ENCODE measurements around the gene CDH23. TPM values are rescaled to one million over a fixed set of nuclear protein-coding genes. Genes with fewer than 3 reads are reported as not detected.

The CDH23 gene
- total and polyA plus RNA-seq, 9 of the 15 experiments (the other 6 are each of a cell fraction or from before 2014, with no cell fraction given): 0.18 to 1.2 (median 0.47) TPM

GRCh38 chr10:71402005-71402404 is 5.3 kb downstream of the CDH23 start (continued):
- TF ChIP-seq ESRRB (CRISPR knock-in tag; IDR thresholded peaks at IDR 0.05; ENCODE audit: borderline replicate concordance) (no peak), ZNF586 (CRISPR knock-in tag; conservative IDR thresholded peaks at IDR 0.05) (no peak), KDM5B (IDR thresholded peaks at IDR 0.05; ENCODE audit: insufficient replicate concordance, low read depth, low read length) (no peak)

- 3% methylated on average over 13 of the region's 13 CpGs for WGBS (ENCODE audit: insufficient coverage, low coverage, missing lambda C conversion rate)
- H3K27me3 ChIP-seq (ENCODE audit: control insufficient read depth in 2 of 2, insufficient read depth in 2 of 2, low read length in 2 of 2): peaks cover 38 to 71% of the 10 kb centered on the region in 2 experiments
- FAIRE-seq (no peak), ATAC-seq (no peak), DNase-seq (ENCODE audit: extremely low read depth in 1 of 4, low spot score in 3 of 4) (no peak)
- H2AFZ ChIP-seq (ENCODE audit: low read depth, low read length): no peak overlapping the region
- H3K36me3 ChIP-seq (ENCODE audit: control insufficient read depth, insufficient read depth, low read length): no peaks in the 10 kb centered on the region
- H3K9me1 ChIP-seq (ENCODE audit: control insufficient read depth, insufficient read depth, low read length): no peaks in the 10 kb centered on the region
- no TSS peak for BruUV-seq (replicated peaks)
- no peak overlapping the region for H3K9ac ChIP-seq (ENCODE audit: insufficient read depth in 1 of 2, low read depth in 2 of 2, low read length in 2 of 2)
- intact Hi-C loops (cut with micrococcal nuclease): no loop called here
- H3K4me2 ChIP-seq (ENCODE audit: insufficient read depth, low read length): no peak overlapping the region
- no peak overlapping the region for H3K4me3 ChIP-seq
- no peaks in the 10 kb centered on the region for H3K9me3 ChIP-seq (replicated peaks; ENCODE audit: control insufficient read depth, insufficient read depth, low read depth, low read length)
- ChIA-PET CTCF (ENCODE audit: low intra/inter-chr PET ratio) (interaction anchor here (1.2 kb wide), 1 partner anchor 21 kb away, joined by 3 read pairs; no protein-coding TSS in a partner anchor), POLR2A (interaction anchor here (0.6 to 1.2 kb wide), 3 partner anchors 8 to 146 kb away, joined by 3 to 4 read pairs (median 3); no protein-coding TSS in a partner anchor)
- in situ Hi-C loops (cut with MboI): no loop called here
- H3K27ac ChIP-seq (ENCODE audit: extremely low read depth, low read depth, low read length): no peak overlapping the region
- H3K79me2 ChIP-seq (ENCODE audit: control insufficient read depth, insufficient read depth, low read length): no peaks in the 10 kb centered on the region
- no peaks in the 10 kb centered on the region for H4K20me1 ChIP-seq (replicated peaks; ENCODE audit: control insufficient read depth, insufficient read depth, low read length)
- H3K4me1 ChIP-seq (replicated peaks in 1 of 2; ENCODE audit: control insufficient read depth in 2 of 2, insufficient read depth in 2 of 2, low read length in 2 of 2): no peaks in the 10 kb centered on the region
- TF ChIP-seq ZNF41 (CRISPR knock-in tag; conservative IDR thresholded peaks at IDR 0.05) (no peak), ZNF436 (CRISPR knock-in tag; IDR thresholded peaks at IDR 0.05) (no peak), RBM34 (IDR thresholded peaks at IDR 0.05; ENCODE audit: borderline replicate concordance, insufficient read depth, low read length) (no peak), ZNF124 (CRISPR knock-in tag; IDR thresholded peaks at IDR 0.05) (no peak), REST (IDR thresholded peaks at IDR 0.05; ENCODE audit: borderline replicate concordance) (no peak), REST (CRISPR knock-in tag; IDR thresholded peaks at IDR 0.05; ENCODE audit: low read depth) (no peak), ZBTB12 (CRISPR knock-in tag; IDR thresholded peaks at IDR 0.05) (no peak), EWSR1 (IDR thresholded peaks at IDR 0.05; ENCODE audit: borderline replicate concordance, low read depth, partially characterized antibody) (no peak)
Observed at GRCh38 chr10:71404503-71405295, 8.0 kb downstream of the CDH23 start.
